ENCODE results near the gene KIF1B. TPM values are rescaled to one million over a fixed set of nuclear protein-coding genes. Genes with fewer than 3 reads are reported as not detected.

KIF1B gene
- total and polyA plus RNA-seq, 9 of the 15 experiments (the other 6 are each of a cell fraction or from before 2014, with no cell fraction given), result 2.8 to 19.8 (median 11.9) TPM

DNA sequence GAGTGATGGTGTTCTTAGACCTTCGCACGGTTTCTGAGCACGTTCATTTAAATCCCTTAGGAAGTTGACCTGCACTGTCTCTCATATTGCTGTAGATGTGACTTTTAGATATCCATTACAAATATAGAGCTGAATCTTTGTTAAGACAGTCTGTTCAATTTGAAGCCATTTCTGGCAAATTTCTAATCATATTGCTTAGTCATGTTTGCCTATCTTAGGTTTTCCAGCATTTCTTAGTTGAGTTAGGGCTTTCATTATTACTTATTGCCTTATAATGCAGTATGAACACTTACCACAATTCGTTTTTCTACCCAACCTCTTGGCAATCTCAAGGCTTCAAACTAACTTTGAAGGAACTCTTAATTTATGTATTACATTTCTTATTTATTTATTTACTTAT is 110.0 kb downstream of the KIF1B start (continued):
- TF ChIP-seq ARHGAP35 (IDR thresholded peaks at IDR 0.05; ENCODE audit: partially characterized antibody), result no peak
- no peak for TF ChIP-seq ZNF780A (CRISPR knock-in tag; IDR thresholded peaks at IDR 0.05)
- peak; percentile 63; the same call in 1 of the 2 replicates for TF ChIP-seq MAFK (IDR thresholded peaks at IDR 0.05; ENCODE audit: low read length)
- TF ChIP-seq GABPB2 (CRISPR knock-in tag; conservative IDR thresholded peaks at IDR 0.05), result no peak
- no peak for TF ChIP-seq ZKSCAN1 (IDR thresholded peaks at IDR 0.05; ENCODE audit: low read depth, low read length)
- peak; percentile 56; the same call in 1 of the 2 replicates for TF ChIP-seq NFE2L1 (tag; IDR thresholded peaks at IDR 0.05; ENCODE audit: borderline replicate concordance, low read depth)
- TF ChIP-seq GATAD2B (IDR thresholded peaks at IDR 0.05; ENCODE audit: borderline replicate concordance), result 0 out of 2 replicates have a peak, but pooled peaks have one; percentile 21
- TF ChIP-seq CHCHD3 (CRISPR knock-in tag; IDR thresholded peaks at IDR 0.05), result no peak
- no peak for TF ChIP-seq CC2D1A (IDR thresholded peaks at IDR 0.05)
- TF ChIP-seq MAFG (tag; conservative IDR thresholded peaks at IDR 0.05), result peak; percentile 90
- TF ChIP-seq MCM7 (IDR thresholded peaks at IDR 0.05), result no peak
- TF ChIP-seq FOXA3 (CRISPR knock-in tag; conservative IDR thresholded peaks at IDR 0.05 in 1 of 2, IDR thresholded peaks at IDR 0.05 in 1 of 2), result no peak
- TF ChIP-seq, protein P1, sequence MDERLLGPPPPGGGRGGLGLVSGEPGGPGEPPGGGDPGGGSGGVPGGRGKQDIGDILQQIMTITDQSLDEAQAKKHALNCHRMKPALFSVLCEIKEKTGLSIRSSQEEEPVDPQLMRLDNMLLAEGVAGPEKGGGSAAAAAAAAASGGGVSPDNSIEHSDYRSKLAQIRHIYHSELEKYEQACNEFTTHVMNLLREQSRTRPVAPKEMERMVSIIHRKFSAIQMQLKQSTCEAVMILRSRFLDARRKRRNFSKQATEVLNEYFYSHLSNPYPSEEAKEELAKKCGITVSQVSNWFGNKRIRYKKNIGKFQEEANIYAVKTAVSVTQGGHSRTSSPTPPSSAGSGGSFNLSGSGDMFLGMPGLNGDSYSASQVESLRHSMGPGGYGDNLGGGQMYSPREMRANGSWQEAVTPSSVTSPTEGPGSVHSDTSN (CRISPR knock-in tag; IDR thresholded peaks at IDR 0.05; ENCODE audit: low read depth), result no peak
- TF ChIP-seq, protein P1 (tag; conservative IDR thresholded peaks at IDR 0.05; ENCODE audit: low read depth), result no peak
- no peak for TF ChIP-seq PHTF2 (CRISPR knock-in tag; IDR thresholded peaks at IDR 0.05)
- TF ChIP-seq DIDO1 (tag; IDR thresholded peaks at IDR 0.05; ENCODE audit: low read depth), result no peak
- TF ChIP-seq, protein P2, sequence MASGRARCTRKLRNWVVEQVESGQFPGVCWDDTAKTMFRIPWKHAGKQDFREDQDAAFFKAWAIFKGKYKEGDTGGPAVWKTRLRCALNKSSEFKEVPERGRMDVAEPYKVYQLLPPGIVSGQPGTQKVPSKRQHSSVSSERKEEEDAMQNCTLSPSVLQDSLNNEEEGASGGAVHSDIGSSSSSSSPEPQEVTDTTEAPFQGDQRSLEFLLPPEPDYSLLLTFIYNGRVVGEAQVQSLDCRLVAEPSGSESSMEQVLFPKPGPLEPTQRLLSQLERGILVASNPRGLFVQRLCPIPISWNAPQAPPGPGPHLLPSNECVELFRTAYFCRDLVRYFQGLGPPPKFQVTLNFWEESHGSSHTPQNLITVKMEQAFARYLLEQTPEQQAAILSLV (tag; IDR thresholded peaks at IDR 0.05), result no peak
- peak; percentile 73 for TF ChIP-seq MAFF (IDR thresholded peaks at IDR 0.05; ENCODE audit: low read length)
- TF ChIP-seq, protein P3, sequence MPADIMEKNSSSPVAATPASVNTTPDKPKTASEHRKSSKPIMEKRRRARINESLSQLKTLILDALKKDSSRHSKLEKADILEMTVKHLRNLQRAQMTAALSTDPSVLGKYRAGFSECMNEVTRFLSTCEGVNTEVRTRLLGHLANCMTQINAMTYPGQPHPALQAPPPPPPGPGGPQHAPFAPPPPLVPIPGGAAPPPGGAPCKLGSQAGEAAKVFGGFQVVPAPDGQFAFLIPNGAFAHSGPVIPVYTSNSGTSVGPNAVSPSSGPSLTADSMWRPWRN (IDR thresholded peaks at IDR 0.05; ENCODE audit: low read depth), result no peak
- TF ChIP-seq, protein P4, sequence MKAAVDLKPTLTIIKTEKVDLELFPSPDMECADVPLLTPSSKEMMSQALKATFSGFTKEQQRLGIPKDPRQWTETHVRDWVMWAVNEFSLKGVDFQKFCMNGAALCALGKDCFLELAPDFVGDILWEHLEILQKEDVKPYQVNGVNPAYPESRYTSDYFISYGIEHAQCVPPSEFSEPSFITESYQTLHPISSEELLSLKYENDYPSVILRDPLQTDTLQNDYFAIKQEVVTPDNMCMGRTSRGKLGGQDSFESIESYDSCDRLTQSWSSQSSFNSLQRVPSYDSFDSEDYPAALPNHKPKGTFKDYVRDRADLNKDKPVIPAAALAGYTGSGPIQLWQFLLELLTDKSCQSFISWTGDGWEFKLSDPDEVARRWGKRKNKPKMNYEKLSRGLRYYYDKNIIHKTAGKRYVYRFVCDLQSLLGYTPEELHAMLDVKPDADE (conservative IDR thresholded peaks at IDR 0.05; ENCODE audit: control insufficient read depth, low read depth, low read length), result no peak
- TF ChIP-seq ZNF431 (CRISPR knock-in tag; IDR thresholded peaks at IDR 0.05), result no peak
- peak; percentile 91 for TF ChIP-seq ZNF316 (IDR thresholded peaks at IDR 0.05)
- TF ChIP-seq, protein P5, sequence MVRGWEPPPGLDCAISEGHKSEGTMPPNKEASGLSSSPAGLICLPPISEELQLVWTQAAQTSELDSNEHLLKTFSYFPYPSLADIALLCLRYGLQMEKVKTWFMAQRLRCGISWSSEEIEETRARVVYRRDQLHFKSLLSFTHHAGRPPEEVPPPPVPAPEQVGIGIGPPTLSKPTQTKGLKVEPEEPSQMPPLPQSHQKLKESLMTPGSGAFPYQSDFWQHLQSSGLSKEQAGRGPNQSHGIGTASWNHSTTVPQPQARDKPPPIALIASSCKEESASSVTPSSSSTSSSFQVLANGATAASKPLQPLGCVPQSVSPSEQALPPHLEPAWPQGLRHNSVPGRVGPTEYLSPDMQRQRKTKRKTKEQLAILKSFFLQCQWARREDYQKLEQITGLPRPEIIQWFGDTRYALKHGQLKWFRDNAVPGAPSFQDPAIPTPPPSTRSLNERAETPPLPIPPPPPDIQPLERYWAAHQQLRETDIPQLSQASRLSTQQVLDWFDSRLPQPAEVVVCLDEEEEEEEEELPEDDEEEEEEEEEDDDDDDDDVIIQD (CRISPR knock-in tag; IDR thresholded peaks at IDR 0.05), result no peak
- TF ChIP-seq CXXC5 (CRISPR knock-in tag; IDR thresholded peaks at IDR 0.05), result no peak
- TF ChIP-seq NFE2 (IDR thresholded peaks at IDR 0.05; ENCODE audit: low read depth), result peak; percentile 81
